HepG2 (cell line): Measurements from ENCODE around the gene DLG5. TPM values are rescaled to one million over a fixed set of nuclear protein-coding genes. Genes with fewer than 3 reads are reported as not detected.

ENCODE experiments used
- ATAC-seq: fragments of 200-7000 bp; cut with Tn5 transposase; 3 replicates; pipeline ENCODE4 v1.9.1; 2020; ENCODE audit warnings: mild to moderate bottlenecking, moderate library complexity
- BruUV-seq: library from RNA; stranded (reverse); fragments of 400-500 nt; replicated peaks from 2 replicates; lab custom pipeline; 2021; lab: Mats Ljungman, UMichigan
- CTCF ChIA-PET: fragments of 300-600 bp; formaldehyde crosslinking; extraction: SDS; loops from one replicate; lab custom pipeline; 2021; ENCODE audit warnings: low total read pairs, inconsistent platforms, low intra/inter-chr PET ratio; lab: Yijun Ruan, JAX
- POLR2A ChIA-PET: fragments of 350-600 bp; sonication (Branson Sonifier 250); formaldehyde crosslinking; loops from one replicate; lab custom pipeline; 2020; ENCODE audit warnings: antibody characterized with exemption, inconsistent platforms; lab: Yijun Ruan, JAX
- DNase-seq: peaks from one replicate; pipeline ENCODE4 v3.0.0-alpha.2; 2015; ENCODE audit warnings: low spot score
- FAIRE-seq: peaks from 3 replicates; lab custom pipeline; 2011; peaks lifted over from hg19 to GRCh38; lab: Jason Lieb, UNC
- H2AFZ ChIP-seq: one replicate; pipeline ENCODE4 v1.6.1; 2011; ENCODE audit warnings: low read length, inconsistent platforms
- H3K27ac ChIP-seq: fragments of 300-600 bp; 3 replicates; pipeline ENCODE4 v1.8.0; 2011; ENCODE audit warnings: mixed run types, mild to moderate bottlenecking, mixed read lengths, low read length, inconsistent platforms; ENCODE audit not compliant: insufficient read depth; ENCODE audit errors: extremely low read length
- H3K27me3 ChIP-seq, 2 experiments: fragments of 200-600 bp in 1 of 2; 2 replicates in 1 of 2; 3 replicates in 1 of 2; pipeline versions ENCODE4 v1.6.0 to v1.8.0; 2011; ENCODE audit warnings: low read length in 2 of 2, mild to moderate bottlenecking in 2 of 2, moderate library complexity in 2 of 2, inconsistent platforms in 1 of 2; ENCODE audit not compliant: insufficient read depth in 2 of 2, control insufficient read depth in 1 of 2
- H3K36me3 ChIP-seq, 2 experiments: fragments of 200-600 bp in 1 of 2; replicated peaks in 1 of 2; 2 replicates in 1 of 2; 3 replicates in 1 of 2; pipeline versions ENCODE4 v1.5.1 to v1.8.0; 2011; ENCODE audit warnings: low read length in 2 of 2, inconsistent platforms in 1 of 2; ENCODE audit not compliant: insufficient read depth in 2 of 2, control insufficient read depth in 1 of 2
- H3K4me1 ChIP-seq: 2 replicates; pipeline ENCODE4 v1.5.1; 2012; ENCODE audit warnings: low read length, inconsistent platforms; ENCODE audit not compliant: insufficient read depth
- H3K4me2 ChIP-seq: 2 replicates; pipeline ENCODE4 v1.6.0; 2011; ENCODE audit warnings: low read depth, low read length, inconsistent platforms
- H3K4me3 ChIP-seq, 3 experiments: fragments of 200-600 bp in 1 of 3; sonication (generic), shearing (Covaris generic) in 1 of 3; replicated peaks in 1 of 3; 2 replicates each; pipeline ENCODE4 v1.5.1; 2011 to 2016; ENCODE audit warnings: low read length in 3 of 3, inconsistent platforms in 2 of 3, low read depth in 2 of 3, mild to moderate bottlenecking in 2 of 3, control low read depth in 1 of 3, mixed read lengths in 1 of 3; ENCODE audit not compliant: insufficient read depth in 1 of 3
- H3K79me2 ChIP-seq: one replicate; pipeline ENCODE4 v1.6.1; 2011; ENCODE audit warnings: low read length, inconsistent platforms; ENCODE audit not compliant: insufficient read depth
- H3K9ac ChIP-seq: 2 replicates; pipeline ENCODE4 v1.6.0; 2011; ENCODE audit warnings: mild to moderate bottlenecking, low read depth, low read length, inconsistent platforms; ENCODE audit not compliant: insufficient read depth
- H3K9me3 ChIP-seq: 2 replicates; pipeline ENCODE4 v1.5.1; 2012; ENCODE audit warnings: mild to moderate bottlenecking, low read length
- H4K20me1 ChIP-seq: 2 replicates; pipeline ENCODE4 v1.6.0; 2011; ENCODE audit warnings: inconsistent platforms, mild to moderate bottlenecking, low read length, moderate library complexity; ENCODE audit not compliant: insufficient read depth
- KLF15 ChIP-seq: sonication (generic); formaldehyde crosslinking; IDR thresholded peaks from 2 replicates; pipeline ENCODE4 v1.8.1; 2023; ENCODE audit warnings: borderline replicate concordance, mild to moderate bottlenecking, inconsistent platforms, missing genetic modification reagents, mixed read lengths
- RBFOX2 ChIP-seq: fragments of 200-400 bp; formaldehyde crosslinking; IDR thresholded peaks from 2 replicates; pipeline ENCODE4 v1.6.1; 2017; ENCODE audit warnings: low read depth, mild to moderate bottlenecking, low read length
- RFX1 ChIP-seq: fragments of 450-650 bp; IDR thresholded peaks from 2 replicates; pipeline ENCODE4 v1.6.1; 2017
- SMC3 ChIP-seq: IDR thresholded peaks from 2 replicates; pipeline ENCODE4 v1.6.1; 2011; ENCODE audit warnings: low read length, improper control_type of control experiment
- ZMAT5 ChIP-seq: sonication (generic); formaldehyde crosslinking; IDR thresholded peaks from 2 replicates; pipeline ENCODE4 v1.5.0; 2020; ENCODE audit warnings: mild to moderate bottlenecking, low read depth, missing genetic modification reagents, borderline replicate concordance
- ZNF629 ChIP-seq: sonication (generic); formaldehyde crosslinking; conservative IDR thresholded peaks from 2 replicates; pipeline ENCODE4 v1.5.0; 2020; ENCODE audit warnings: missing genetic modification reagents
- WGBS: methylation state at CpG from one replicate; pipeline ENCODE4 v1.1.6; 2017; ENCODE audit warnings: low lambda C conversion rate; 5-methylcytosine and 5-hydroxymethylcytosine counted together
- in situ Hi-C: cut with HindIII; loops from 2 replicates; pipeline ENCODE4 v1.10.0; 2017; ENCODE audit warnings: low pct_unique_long_range_greater_than_20kb; ENCODE audit not compliant: extremely low pct_ligation_motif_present
- intact Hi-C: fragments of 100-400 bp; cut with micrococcal nuclease; formaldehyde crosslinking; loops from one replicate; pipeline ENCODE4 v1.10.0; 2022; ENCODE audit not compliant: unreplicated experiment
- polyA plus RNA-seq, 8 experiments: library from polyadenylated mRNA; depleted of rRNA in 3 of 8; stranded (reverse) in 7 of 8; unstranded in 1 of 8; fragments of >200 nt; fragmentation: Illumina TruSeq in 4 of 8; extraction: Trizol in 4 of 8; gene quantifications; 2 replicates each; pipeline versions ENCODE4 v1.2.1 to v1.2.3, GENCODE V29; 2011 to 2016; ENCODE audit warnings: low read depth in 4 of 8, missing spikeins in 1 of 8, mixed read lengths in 1 of 8; ENCODE audit not compliant: insufficient read depth in 1 of 8
- total RNA-seq, 5 experiments: library from RNA; depleted of rRNA; stranded (reverse); fragments of >200 nt; fragmentation: Illumina TruSeq; extraction: Trizol; gene quantifications; 2 replicates each; pipeline ENCODE4 v1.2.3, GENCODE V29; 2016; ENCODE audit warnings: low read depth in 1 of 5
- TF ChIP-seq, protein P1 (sequence below): sonication (generic); formaldehyde crosslinking; conservative IDR thresholded peaks from 2 replicates; pipeline ENCODE4 v1.4.0; 2020; ENCODE audit warnings: missing genetic modification reagents

Gene DLG5
- total and polyA plus RNA-seq, 2 of the 13 experiments (the other 11 are each of a cell fraction or from before 2014, with no cell fraction given): 15.5 to 18.2 TPM

DNA sequence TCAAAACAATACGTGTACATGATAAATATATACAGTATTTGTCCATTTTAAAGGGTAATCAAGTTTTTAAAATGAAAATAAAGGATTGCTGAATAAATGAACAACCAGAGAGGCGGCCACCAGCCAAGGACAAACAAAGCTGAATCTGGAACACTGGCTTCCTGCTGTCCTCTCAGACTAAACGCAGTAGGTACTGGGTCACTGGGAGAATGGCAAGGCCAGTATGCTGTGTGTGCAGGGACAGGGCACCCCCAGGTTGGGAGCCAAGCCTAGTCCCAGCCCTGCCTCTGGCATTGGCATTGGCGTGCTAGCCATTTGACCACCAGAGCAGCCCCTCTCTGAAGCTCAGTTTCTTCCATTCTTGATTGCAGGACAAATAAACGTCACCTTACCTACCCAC lies 33.8 kb downstream of the DLG5 start (continued):
- TF ChIP-seq RBFOX2 (no peak), RFX1 (no peak)

GRCh38 chr10:77892021-77892739 lies 34.4 kb downstream of the DLG5 start:
- H3K27me3 ChIP-seq: no peaks in the 10 kb centered on the region
- CTCF ChIA-PET: no interaction called here
- BruUV-seq: no TSS peak
- H3K9ac ChIP-seq: no peak overlapping the region
- H2AFZ ChIP-seq: no peak overlapping the region
- WGBS: 91% methylated on average over 8 of the region's 8 CpGs
- no peaks in the 10 kb centered on the region; the same call in 1 of the 2 replicates for H4K20me1 ChIP-seq
- peaks cover 33% of the 10 kb centered on the region for H3K79me2 ChIP-seq
- intact Hi-C loops: no loop called here
- ATAC-seq (no peak), DNase-seq (no peak), FAIRE-seq (no peak)
- POLR2A ChIA-PET: no interaction called here
- no peak overlapping the region for H3K4me3 ChIP-seq
- no peak overlapping the region for H3K27ac ChIP-seq
- H3K4me2 ChIP-seq: no peak overlapping the region
- no peaks in the 10 kb centered on the region for H3K9me3 ChIP-seq
- peaks cover 76% of the 10 kb centered on the region for H3K4me1 ChIP-seq
- TF ChIP-seq, protein P1, sequence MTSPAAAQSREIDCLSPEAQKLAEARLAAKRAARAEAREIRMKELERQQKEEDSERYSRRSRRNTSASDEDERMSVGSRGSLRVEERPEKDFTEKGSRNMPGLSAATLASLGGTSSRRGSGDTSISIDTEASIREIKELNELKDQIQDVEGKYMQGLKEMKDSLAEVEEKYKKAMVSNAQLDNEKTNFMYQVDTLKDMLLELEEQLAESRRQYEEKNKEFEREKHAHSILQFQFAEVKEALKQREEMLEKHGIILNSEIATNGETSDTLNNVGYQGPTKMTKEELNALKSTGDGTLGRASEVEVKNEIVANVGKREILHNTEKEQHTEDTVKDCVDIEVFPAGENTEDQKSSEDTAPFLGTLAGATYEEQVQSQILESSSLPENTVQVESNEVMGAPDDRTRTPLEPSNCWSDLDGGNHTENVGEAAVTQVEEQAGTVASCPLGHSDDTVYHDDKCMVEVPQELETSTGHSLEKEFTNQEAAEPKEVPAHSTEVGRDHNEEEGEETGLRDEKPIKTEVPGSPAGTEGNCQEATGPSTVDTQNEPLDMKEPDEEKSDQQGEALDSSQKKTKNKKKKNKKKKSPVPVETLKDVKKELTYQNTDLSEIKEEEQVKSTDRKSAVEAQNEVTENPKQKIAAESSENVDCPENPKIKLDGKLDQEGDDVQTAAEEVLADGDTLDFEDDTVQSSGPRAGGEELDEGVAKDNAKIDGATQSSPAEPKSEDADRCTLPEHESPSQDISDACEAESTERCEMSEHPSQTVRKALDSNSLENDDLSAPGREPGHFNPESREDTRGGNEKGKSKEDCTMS: no peak
- no peak for TF ChIP-seq KLF15 (CRISPR knock-in tag)
- TF ChIP-seq ZMAT5 (CRISPR knock-in tag): no peak
- TF ChIP-seq SMC3: no peak
- TF ChIP-seq ZNF629: peak; percentile 46; the same call in 1 of the 2 replicates
- TF ChIP-seq, all 625 proteins: peak for 1
- no peaks in the 10 kb centered on the region for H3K36me3 ChIP-seq
- in situ Hi-C loops: no loop called here
